ENCODE results near the gene ATP5F1D.

GRCh38 chr19:1285737-1286360, 44.3 kb downstream of the ATP5F1D start, which contains the start of gene EFNA2:
- TF ChIP-seq GATA3 (IDR thresholded peaks at IDR 0.05; ENCODE audit: low read depth, low read length) (no peak), GATA2 (IDR thresholded peaks at IDR 0.05; ENCODE audit: low read depth, low read length) (no peak)

Measured in SH-SY5Y (cell line).